Endothelial cell of umbilical vein (primary cell): ENCODE data around the gene OR10A2. TPM values are rescaled to one million over a fixed set of nuclear protein-coding genes. Genes with fewer than 3 reads are reported as not detected.

Experiments
- BruUV-seq: library from RNA; stranded (reverse); fragments of 400-500 nt; replicated peaks from 2 replicates; lab custom pipeline; 2021; lab: Mats Ljungman, UMichigan
- CTCF ChIA-PET: fragments of 300-600, 350-600 bp; sonication (Branson Sonifier 250); formaldehyde crosslinking; loops from one replicate; lab custom pipeline; 2021; ENCODE audit warnings: antibody characterized with exemption, inconsistent platforms; lab: Charles Lee
- POLR2A ChIA-PET: fragments of 300-600, 350-600 bp; sonication (Branson Sonifier 250); formaldehyde crosslinking; loops from one replicate; lab custom pipeline; 2021; ENCODE audit warnings: antibody characterized with exemption, inconsistent platforms; lab: Charles Lee
- DNase-seq: peaks from one replicate; pipeline ENCODE4 v3.0.0-alpha.2; 2011; ENCODE audit warnings: low read depth, low spot score
- FAIRE-seq: peaks from 2 replicates; lab custom pipeline; 2011; peaks lifted over from hg19 to GRCh38; lab: Jason Lieb, UNC
- H2AFZ ChIP-seq: 2 replicates; pipeline ENCODE4 v1.6.0; 2012; ENCODE audit warnings: low read depth, low read length, control low read depth, inconsistent platforms
- H3K27ac ChIP-seq: 2 replicates; pipeline ENCODE4 v1.5.1; 2011; ENCODE audit warnings: low read depth, mild to moderate bottlenecking, control low read depth, low read length, moderate library complexity; ENCODE audit not compliant: insufficient read depth
- H3K27me3 ChIP-seq, 2 experiments: 2 replicates each; pipeline versions ENCODE4 v1.6.0 to v1.6.1; 2011; ENCODE audit warnings: low read length in 2 of 2, mixed read lengths in 1 of 2; ENCODE audit not compliant: control insufficient read depth in 2 of 2, insufficient read depth in 2 of 2
- H3K36me3 ChIP-seq, 2 experiments: 2 replicates in 1 of 2; 3 replicates in 1 of 2; pipeline ENCODE4 v1.5.1; 2011; ENCODE audit warnings: low read length in 2 of 2, mild to moderate bottlenecking in 1 of 2, moderate library complexity in 1 of 2; ENCODE audit not compliant: control insufficient read depth in 2 of 2, insufficient read depth in 2 of 2; ENCODE audit errors: extremely low read depth in 1 of 2
- H3K4me1 ChIP-seq: 3 replicates; pipeline ENCODE4 v1.5.1; 2011; ENCODE audit warnings: mild to moderate bottlenecking, low read length; ENCODE audit not compliant: control insufficient read depth, insufficient read depth; ENCODE audit errors: extremely low read depth
- H3K4me2 ChIP-seq: 2 replicates; pipeline ENCODE4 v1.6.1; 2011; ENCODE audit warnings: low read length, control low read depth, mixed read lengths; ENCODE audit not compliant: insufficient read depth
- H3K4me3 ChIP-seq, 3 experiments: fragments of 200-600 bp in 1 of 3; sonication (generic), shearing (Covaris generic) in 1 of 3; replicated peaks in 1 of 3; 2 replicates each; pipeline ENCODE4 v1.5.1; 2011 to 2016; ENCODE audit warnings: control low read depth in 3 of 3, low read length in 3 of 3, mild to moderate bottlenecking in 2 of 3, inconsistent platforms in 1 of 3, low read depth in 1 of 3, moderate library complexity in 1 of 3; ENCODE audit not compliant: insufficient read depth in 1 of 3
- H3K79me2 ChIP-seq: 2 replicates; pipeline ENCODE4 v1.6.0; 2012; ENCODE audit warnings: low read length, inconsistent platforms; ENCODE audit not compliant: control insufficient read depth, insufficient read depth
- H3K9ac ChIP-seq: replicated peaks from 2 replicates; pipeline ENCODE3; 2011; ENCODE audit warnings: low read length, control low read depth; ENCODE audit not compliant: insufficient read depth; ENCODE audit errors: extremely low read depth
- H3K9me1 ChIP-seq: replicated peaks from 3 replicates; pipeline ENCODE4 v1.6.0; 2011; ENCODE audit warnings: mild to moderate bottlenecking, low read length; ENCODE audit not compliant: control insufficient read depth, insufficient read depth; ENCODE audit errors: extremely low read depth
- H3K9me3 ChIP-seq: replicated peaks from 2 replicates; pipeline ENCODE4 v1.5.1; 2012; ENCODE audit warnings: low read length, inconsistent platforms; ENCODE audit not compliant: control insufficient read depth, insufficient read depth
- H4K20me1 ChIP-seq: replicated peaks from 2 replicates; pipeline ENCODE3; 2011; ENCODE audit warnings: mild to moderate bottlenecking, low read length; ENCODE audit not compliant: control insufficient read depth, insufficient read depth; ENCODE audit errors: extremely low read depth
- CTCF ChIP-seq, 2 donors: IDR thresholded peaks; 1 replicate in 1 of 2; 2 replicates in 1 of 2; pipeline ENCODE4 v1.5.1; 2011; ENCODE audit warnings: low read length in 2 of 2, mild to moderate bottlenecking in 2 of 2, moderate library complexity in 2 of 2, control low read depth in 1 of 2, inconsistent platforms in 1 of 2, low read depth in 1 of 2; ENCODE audit not compliant: insufficient read depth in 1 of 2; ENCODE audit errors: extremely low read depth in 1 of 2
- EZH2 ChIP-seq: IDR thresholded peaks from 2 replicates; pipeline ENCODE4 v1.6.1; 2012; ENCODE audit warnings: borderline replicate concordance, low read depth, mild to moderate bottlenecking, moderate library complexity, low read length, inconsistent platforms; ENCODE audit not compliant: severe bottlenecking
- GATA2 ChIP-seq: IDR thresholded peaks from 2 replicates; pipeline ENCODE4 v1.7.0; 2011; ENCODE audit warnings: low read depth, mild to moderate bottlenecking, moderate library complexity, mixed read lengths, low read length; ENCODE audit not compliant: insufficient read length, insufficient read depth
- JUN ChIP-seq: IDR thresholded peaks from 2 replicates; pipeline ENCODE4 v1.6.1; 2011; ENCODE audit warnings: borderline replicate concordance, low read depth; ENCODE audit not compliant: insufficient read length, insufficient read depth
- MYC ChIP-seq: IDR thresholded peaks from one replicate; pipeline ENCODE4 v1.6.1; 2011; ENCODE audit warnings: mild to moderate bottlenecking, low read depth, low read length
- POLR2A ChIP-seq: IDR thresholded peaks from 2 replicates; pipeline ENCODE4 v1.6.1; 2012; ENCODE audit warnings: low read depth, mild to moderate bottlenecking, control low read depth, low read length
- POLR2AphosphoS5 ChIP-seq: IDR thresholded peaks from 2 replicates; pipeline ENCODE4 v1.6.1; 2012; ENCODE audit warnings: low read depth, mild to moderate bottlenecking, control low read depth, low read length, moderate library complexity; ENCODE audit not compliant: insufficient read depth
- dilution Hi-C: fragments of 300-500 bp; cut with MboI; formaldehyde crosslinking; loops from one replicate; pipeline ENCODE4 v1.15.0; 2019; ENCODE audit warnings: low sequenced_read_pairs; ENCODE audit not compliant: extremely low pct_ligation_motif_present
- intact Hi-C: fragments of 100-400 bp; cut with micrococcal nuclease; formaldehyde crosslinking; loops from one replicate; pipeline ENCODE4 v1.10.0; 2022
- polyA plus RNA-seq, 4 experiments: library from polyadenylated mRNA; depleted of rRNA in 3 of 4; stranded (reverse) in 3 of 4; unstranded in 1 of 4; fragments of >200 nt; gene quantifications; 2 replicates each; pipeline versions ENCODE4 v1.2.1 to v1.2.3, GENCODE V29; 2011 to 2012; ENCODE audit warnings: missing spikeins in 1 of 4
- total RNA-seq: library from RNA; stranded (reverse); gene quantifications from 2 replicates; pipeline ENCODE4 v1.2.3, GENCODE V29; 2021

Gene OR10A2
- total and polyA plus RNA-seq, 2 donors (not counting 3 experiments of a cell fraction or from before 2014, with no cell fraction given): not detected

DNA sequence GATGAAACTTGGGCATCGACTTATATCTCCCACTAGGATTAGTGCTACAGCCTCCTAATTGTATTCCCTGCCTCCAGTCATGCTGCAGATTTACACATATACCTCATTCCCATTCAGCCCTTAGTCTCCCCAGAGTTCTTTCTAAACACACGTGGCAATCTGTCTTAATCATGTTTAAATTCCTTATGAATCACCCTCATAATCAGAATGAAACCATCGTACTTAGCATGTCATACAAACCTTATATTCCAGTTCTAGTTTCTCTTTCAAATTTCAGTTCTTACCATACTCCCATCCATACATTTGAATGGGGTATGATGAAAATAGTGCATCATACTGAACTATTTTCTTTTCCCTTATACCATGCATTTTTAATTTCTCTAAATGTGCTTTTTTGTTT lies 6.0 kb upstream of the OR10A2 start:
- no peak for TF ChIP-seq JUN
- no peak for TF ChIP-seq GATA2
- TF ChIP-seq EZH2: no peak
- no peak for TF ChIP-seq POLR2AphosphoS5
- no peak for TF ChIP-seq CTCF (IDR thresholded peaks at IDR 0.05; ENCODE audit: extremely low read depth in 1 of 2, insufficient read depth in 1 of 2, low read depth in 1 of 2, low read length in 2 of 2)
- no peak for TF ChIP-seq MYC
- TF ChIP-seq POLR2A: no peak
- no TSS peak for BruUV-seq
- no peak overlapping the region for H3K9ac ChIP-seq
- no peaks in the 10 kb centered on the region for H4K20me1 ChIP-seq
- no peak overlapping the region for H3K27ac ChIP-seq
- ChIA-PET CTCF (interaction anchor here (1.4 kb wide), 1 partner anchor 19 kb away, joined by 3 read pairs; the partner anchor contains the start of gene OR10A4), POLR2A (no interaction called here)
- FAIRE-seq: no peak
- no peaks in the 10 kb centered on the region for H3K79me2 ChIP-seq
- dilution Hi-C loops (no loop called here), intact Hi-C loops (no loop called here)
- H3K4me1 ChIP-seq: no peaks in the 10 kb centered on the region
- H2AFZ ChIP-seq: no peak overlapping the region
- H3K36me3 ChIP-seq: no peaks in the 10 kb centered on the region
- H3K4me2 ChIP-seq: no peak overlapping the region
- no peaks in the 10 kb centered on the region for H3K9me3 ChIP-seq
- no peak for DNase-seq
- no peak overlapping the region for H3K4me3 ChIP-seq
- no peaks in the 10 kb centered on the region for H3K27me3 ChIP-seq
- no peaks in the 10 kb centered on the region for H3K9me1 ChIP-seq
